HG03565 (cell line): ENCODE measurements around the gene HTATSF1.

Experiments
- ATAC-seq: cut with Tn5 transposase; IDR thresholded peaks from one replicate; pipeline ENCODE4 v1.9.1; 2021; ENCODE audit warnings: mild to moderate bottlenecking, moderate library complexity; ENCODE audit not compliant: unreplicated experiment

The HTATSF1 gene, protein sequence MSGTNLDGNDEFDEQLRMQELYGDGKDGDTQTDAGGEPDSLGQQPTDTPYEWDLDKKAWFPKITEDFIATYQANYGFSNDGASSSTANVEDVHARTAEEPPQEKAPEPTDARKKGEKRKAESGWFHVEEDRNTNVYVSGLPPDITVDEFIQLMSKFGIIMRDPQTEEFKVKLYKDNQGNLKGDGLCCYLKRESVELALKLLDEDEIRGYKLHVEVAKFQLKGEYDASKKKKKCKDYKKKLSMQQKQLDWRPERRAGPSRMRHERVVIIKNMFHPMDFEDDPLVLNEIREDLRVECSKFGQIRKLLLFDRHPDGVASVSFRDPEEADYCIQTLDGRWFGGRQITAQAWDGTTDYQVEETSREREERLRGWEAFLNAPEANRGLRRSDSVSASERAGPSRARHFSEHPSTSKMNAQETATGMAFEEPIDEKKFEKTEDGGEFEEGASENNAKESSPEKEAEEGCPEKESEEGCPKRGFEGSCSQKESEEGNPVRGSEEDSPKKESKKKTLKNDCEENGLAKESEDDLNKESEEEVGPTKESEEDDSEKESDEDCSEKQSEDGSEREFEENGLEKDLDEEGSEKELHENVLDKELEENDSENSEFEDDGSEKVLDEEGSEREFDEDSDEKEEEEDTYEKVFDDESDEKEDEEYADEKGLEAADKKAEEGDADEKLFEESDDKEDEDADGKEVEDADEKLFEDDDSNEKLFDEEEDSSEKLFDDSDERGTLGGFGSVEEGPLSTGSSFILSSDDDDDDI

DNA sequence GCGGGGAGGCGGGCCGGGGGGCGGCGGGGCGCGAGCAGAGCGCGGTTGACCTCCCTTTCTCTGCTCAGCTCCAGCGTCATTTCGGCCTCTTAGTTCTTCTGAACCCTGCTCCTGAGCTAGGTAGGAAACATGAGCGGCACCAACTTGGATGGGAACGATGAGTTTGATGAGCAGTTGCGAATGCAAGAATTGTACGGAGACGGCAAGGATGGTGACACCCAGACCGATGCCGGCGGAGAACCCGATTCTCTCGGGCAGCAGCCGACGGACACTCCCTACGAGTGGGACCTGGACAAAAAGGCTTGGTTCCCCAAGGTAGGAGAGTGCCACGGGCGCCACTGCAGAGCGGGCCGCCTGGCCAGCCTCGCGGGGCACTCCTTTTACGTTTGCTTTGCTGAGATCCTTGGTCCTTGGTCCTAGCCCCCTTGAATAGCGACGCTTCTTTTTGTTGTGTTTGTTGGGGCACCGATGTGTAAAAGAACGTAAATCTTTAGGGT lies at the start of gene HTATSF1:
HTATSF1 (plus strand) TSS at position 37 of the 497 bp plus-strand sequence; CDS start at position 130, 93 bp downstream.
- peak; percentile 3 for ATAC-seq

DNA sequence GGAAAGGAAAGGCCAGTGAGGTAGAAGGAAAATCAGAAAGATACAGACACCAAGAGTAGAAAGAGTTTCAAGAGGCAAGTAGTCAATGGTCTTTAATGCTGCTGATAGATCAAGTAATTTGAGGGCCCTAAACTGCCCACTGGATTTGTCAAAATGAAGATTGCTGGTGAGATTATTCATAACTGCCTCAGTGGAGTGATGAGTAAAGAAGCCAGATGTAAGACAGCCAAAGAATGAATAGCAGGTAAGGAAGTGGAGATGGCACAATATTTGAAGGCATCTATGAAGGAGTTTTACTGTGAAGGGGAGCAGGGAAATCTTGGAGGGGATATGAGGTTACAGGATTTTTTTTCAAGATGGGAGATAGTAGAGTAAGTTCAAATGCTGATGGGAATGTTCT lies 49.4 kb upstream of the HTATSF1 start:
- no peak for ATAC-seq

- no peak for ATAC-seq
Measured at GRCh38 chrX:136450050-136450830, 47.2 kb upstream of the HTATSF1 start.

GRCh38 chrX:136452614-136453013 lies 44.8 kb upstream of the HTATSF1 start:
- ATAC-seq: no peak

DNA sequence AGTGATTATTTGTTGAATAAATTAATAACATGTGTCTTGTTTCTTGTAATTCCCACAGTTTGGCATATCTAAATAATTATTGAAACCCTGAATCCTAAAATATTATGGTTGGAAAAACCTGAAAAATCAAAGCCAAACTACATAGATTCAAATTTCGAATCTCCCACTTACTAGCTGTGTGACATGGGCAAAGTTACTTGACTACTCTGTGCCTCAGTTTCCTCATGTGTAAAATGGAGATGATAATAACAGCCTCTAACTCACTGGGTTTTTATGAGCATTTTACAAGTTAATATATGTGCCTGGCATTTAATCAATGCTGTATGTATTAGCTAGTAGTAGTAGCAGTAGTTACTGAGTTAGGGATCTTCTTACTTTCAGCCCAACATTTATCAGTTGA lies 44.3 kb upstream of the HTATSF1 start:
- no peak for ATAC-seq

DNA sequence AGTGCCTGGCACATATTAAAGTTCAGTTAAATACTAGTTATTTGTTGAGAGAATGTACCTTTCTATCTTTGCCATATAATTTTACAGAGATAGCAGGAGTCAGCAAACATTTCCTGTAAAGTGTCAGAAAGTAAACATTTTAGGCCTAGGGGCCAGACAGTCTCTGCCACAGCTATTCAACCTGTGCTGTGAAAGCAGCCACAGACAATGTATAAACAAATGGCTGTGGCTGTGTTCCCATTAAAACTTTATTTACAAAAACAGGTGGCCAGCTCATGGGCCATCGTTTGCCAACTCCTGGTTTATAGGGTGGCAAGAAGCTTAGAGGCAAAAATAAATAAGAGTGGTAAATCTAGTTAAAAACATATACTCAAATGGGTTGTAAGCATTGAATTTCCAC lies 43.6 kb upstream of the HTATSF1 start:
- ATAC-seq: no peak

DNA sequence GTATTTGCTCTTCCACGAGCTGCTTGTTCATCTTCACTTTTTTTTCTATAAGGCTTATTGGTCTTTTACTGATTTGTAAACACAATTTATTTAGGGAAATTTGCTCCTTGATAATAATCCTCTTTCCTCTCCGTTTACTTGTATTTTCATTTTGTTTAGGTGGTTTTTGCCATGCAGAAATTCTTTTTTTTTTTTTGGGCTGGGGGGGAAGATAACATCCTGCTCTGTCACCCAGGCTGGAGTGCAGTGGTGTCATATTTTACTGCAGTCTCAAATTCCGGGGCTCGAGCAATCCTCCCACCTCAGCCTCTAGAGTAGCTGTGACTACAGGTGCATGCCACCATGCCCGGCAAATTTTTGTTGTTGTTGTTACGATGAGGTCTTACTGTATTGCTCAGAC lies 41.3 kb upstream of the HTATSF1 start:
- no peak for ATAC-seq

DNA sequence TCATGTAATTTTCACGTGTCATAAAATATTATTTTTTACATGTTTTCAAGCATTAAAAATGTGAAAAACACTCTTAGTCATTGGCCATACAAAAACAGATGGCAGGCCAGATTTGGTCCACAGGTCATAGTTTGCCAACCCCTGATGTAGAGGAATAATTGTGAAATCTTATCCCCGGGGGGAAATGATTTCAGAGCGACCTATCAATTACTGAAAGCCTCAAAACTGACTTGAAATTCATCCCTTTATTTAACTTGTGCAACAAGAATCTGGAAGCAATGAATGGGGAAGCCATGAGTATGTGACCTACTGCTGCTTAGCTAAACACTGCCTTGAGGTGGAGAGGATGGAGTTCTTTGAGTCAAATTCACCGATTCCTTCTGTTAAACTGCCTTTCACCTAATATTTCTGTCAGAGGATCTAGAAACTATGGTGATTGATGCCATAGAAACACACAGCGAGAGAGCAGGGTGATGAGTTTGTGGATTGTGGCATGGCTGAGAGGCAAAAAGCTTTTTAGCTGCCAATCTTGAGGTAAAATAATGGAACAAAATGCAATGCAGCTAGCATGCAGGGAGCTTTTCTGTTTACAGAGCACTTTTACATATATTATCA lies 40.0 kb upstream of the HTATSF1 start:
- ATAC-seq: no peak

GRCh38 chrX:136464589-136464988 lies 32.8 kb upstream of the HTATSF1 start:
- no peak for ATAC-seq

- ATAC-seq: no peak
Measured at GRCh38 chrX:136467303-136467702, 30.1 kb upstream of the HTATSF1 start.

DNA sequence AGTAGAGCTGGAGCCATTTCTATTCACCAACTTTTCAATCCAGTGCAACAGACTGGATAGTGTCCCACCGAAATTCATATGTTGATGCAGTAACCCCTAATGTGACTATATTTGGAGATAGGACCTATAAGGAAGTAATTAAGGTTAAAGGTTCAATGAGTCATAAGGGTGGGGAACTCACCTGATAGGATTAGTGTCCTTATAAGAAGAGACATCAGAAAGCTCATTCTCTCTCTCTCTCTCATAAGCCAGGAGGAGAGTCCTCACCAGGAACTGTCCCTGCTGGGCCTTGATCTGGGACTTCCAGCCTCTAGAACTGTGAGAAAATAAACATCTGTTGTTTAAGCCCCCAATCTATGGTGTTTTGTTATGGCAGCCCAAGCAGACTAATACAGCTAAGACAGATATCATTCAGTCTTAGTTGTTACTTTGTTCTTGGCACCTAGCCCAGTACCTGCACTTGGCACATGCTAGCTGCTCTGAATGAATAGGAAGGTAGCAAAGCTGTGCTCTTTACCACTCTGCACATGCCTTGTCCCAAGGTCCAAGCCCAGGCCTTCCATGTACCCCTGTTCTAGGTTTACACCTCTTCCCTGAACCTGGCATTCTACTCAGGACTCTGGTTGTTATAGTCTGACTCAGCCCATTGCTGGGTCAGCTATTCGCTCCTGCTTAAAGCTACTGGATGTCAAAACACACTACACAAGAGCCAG lies 28.8 kb upstream of the HTATSF1 start:
- no peak for ATAC-seq

- ATAC-seq: no peak
Measured at GRCh38 chrX:136473663-136474062, 23.7 kb upstream of the HTATSF1 start.

DNA sequence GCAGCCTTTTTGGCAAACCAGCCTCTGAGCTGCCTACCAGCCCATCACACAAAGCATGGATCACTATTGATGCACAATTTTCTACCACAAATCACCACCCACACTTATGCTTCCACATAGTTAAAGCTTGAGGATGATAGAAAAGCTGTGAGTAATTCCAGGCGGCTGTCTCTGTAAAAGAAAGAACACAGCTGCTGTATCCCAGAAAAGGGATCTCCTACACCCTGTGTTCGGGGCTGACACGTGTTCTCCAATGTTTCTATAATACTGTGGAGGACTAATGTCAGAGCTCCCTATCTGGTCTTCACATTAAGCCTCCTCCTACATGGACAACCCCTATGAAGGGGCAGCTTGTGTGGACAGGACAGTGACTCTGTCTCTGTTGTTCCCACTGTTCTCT lies 22.2 kb upstream of the HTATSF1 start:
- ATAC-seq: no peak

GRCh38 chrX:136476501-136476900 lies 20.9 kb upstream of the HTATSF1 start:
- ATAC-seq: no peak

DNA sequence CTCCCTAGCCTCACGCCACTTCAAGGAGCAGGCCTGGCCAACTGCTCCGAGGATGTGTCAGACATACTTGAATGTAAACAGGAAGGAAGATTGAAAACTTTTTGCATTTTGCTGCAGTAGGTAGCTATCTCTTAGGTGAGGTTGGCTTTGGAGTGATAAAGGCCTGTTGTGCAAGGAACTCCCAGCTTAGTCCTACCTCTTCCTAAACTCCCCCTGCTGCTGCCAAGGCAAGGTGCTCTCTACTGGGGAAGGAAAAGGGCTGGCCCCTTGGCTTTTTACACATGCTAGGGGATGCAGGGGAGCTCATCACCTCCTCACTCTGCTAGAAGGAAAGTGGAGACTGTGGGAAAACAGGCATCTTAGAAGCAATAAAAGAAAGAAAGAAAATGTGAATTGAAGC lies 20.4 kb upstream of the HTATSF1 start:
- ATAC-seq: no peak

GRCh38 chrX:136480383-136480782 lies 17.0 kb upstream of the HTATSF1 start:
- no peak for ATAC-seq

DNA sequence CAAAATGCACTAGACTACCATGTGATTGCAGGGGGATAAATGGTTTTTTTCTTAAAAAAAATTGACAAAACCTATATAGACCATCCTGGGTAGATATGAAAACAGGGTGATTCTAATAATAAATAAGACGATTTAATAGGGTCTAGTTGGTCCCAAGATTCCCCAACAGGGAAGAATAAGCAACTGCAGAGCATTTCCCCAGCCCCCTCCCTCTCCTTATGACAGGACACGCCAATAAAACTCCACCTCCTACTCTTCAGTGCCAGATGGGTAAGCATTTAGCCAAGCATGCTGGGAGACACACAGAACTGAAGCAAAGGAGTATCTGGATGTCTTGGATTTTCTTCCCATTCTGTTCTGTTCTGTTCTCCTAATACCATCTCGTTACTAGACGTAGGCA lies 9.7 kb upstream of the HTATSF1 start, which contains the start of gene BRS3:
BRS3 (plus strand) TSS at position 301 of the 400 bp plus-strand sequence. CDS start 168 bp downstream, outside the sequence.
- ATAC-seq: no peak

- ATAC-seq: no peak
Measured at GRCh38 chrX:136488706-136489105, 8.7 kb upstream of the HTATSF1 start.

GRCh38 chrX:136491832-136492231 lies 5.6 kb upstream of the HTATSF1 start:
- no peak for ATAC-seq

DNA sequence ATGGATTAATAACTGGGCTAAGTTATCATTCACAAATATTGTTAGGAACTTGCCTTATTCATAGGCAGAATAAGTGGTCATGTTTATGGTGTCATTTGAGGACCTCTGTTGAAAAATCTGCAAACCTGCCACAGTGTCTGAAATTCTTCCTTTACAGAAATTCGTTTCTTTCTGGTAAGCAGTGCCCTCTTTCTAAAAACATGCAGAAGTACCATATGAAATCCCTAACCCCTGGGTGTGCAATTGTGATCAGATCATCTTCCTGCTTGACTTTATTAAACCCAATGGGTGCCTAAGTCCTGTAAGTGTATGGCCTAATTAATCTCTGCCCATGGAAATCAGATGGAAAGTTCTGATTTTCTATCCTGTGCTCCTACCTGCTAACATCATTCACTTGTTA lies 4.4 kb upstream of the HTATSF1 start:
- no peak for ATAC-seq
